GM12878 (cell line): ENCODE measurements around the gene HDHD2. TPM values are rescaled to one million over a fixed set of nuclear protein-coding genes. Genes with fewer than 3 reads are reported as not detected.

Experiments used
- ATAC-seq: fragments of 200-7000 bp; cut with Tn5 transposase; 3 replicates; pipeline ENCODE4 v1.9.1; 2020; ENCODE audit warnings: mild to moderate bottlenecking, moderate library complexity
- BruUV-seq: library from RNA; stranded (reverse); fragments of 400-500 nt; replicated peaks from 2 replicates; lab custom pipeline; 2021; lab: Mats Ljungman, UMichigan
- CTCF ChIA-PET: fragments of 300-600 bp; sonication (Branson Sonifier 250); formaldehyde crosslinking; extraction: SDS; loops from one replicate; lab custom pipeline; 2021; ENCODE audit warnings: inconsistent platforms; lab: Yijun Ruan, JAX
- POLR2A ChIA-PET: fragments of 350-600 bp; formaldehyde crosslinking; extraction: SDS; loops from one replicate; lab custom pipeline; 2021; ENCODE audit warnings: inconsistent platforms; lab: Charles Lee
- RAD21 ChIA-PET: fragments of 300-600 bp; sonication (Branson Sonifier 250); formaldehyde crosslinking; loops from one replicate; lab custom pipeline; 2023; ENCODE audit warnings: antibody characterized with exemption; ENCODE audit not compliant: unreplicated experiment; lab: Charles Lee
- SMC1A ChIA-PET: fragments of 300-600 bp; sonication (Branson Sonifier 250); formaldehyde crosslinking; loops from one replicate; lab custom pipeline; 2023; ENCODE audit not compliant: unreplicated experiment, uncharacterized antibody; lab: Charles Lee
- DNase-seq: peaks from one replicate; pipeline ENCODE4 v3.0.0-alpha.2; 2011; ENCODE audit warnings: low read depth, low spot score
- FAIRE-seq: peaks from 3 replicates; lab custom pipeline; 2011; peaks lifted over from hg19 to GRCh38; lab: Jason Lieb, UNC
- H2AFZ ChIP-seq: 2 replicates; pipeline ENCODE4 v1.6.0; 2011; ENCODE audit warnings: low read depth, low read length, control low read depth; ENCODE audit not compliant: control insufficient read depth
- H3K27ac ChIP-seq: 2 replicates; pipeline ENCODE4 v1.5.1; 2011; ENCODE audit warnings: control low read depth; ENCODE audit not compliant: control insufficient read depth, insufficient read depth
- H3K27me3 ChIP-seq, 2 experiments: replicated peaks in 1 of 2; 2 replicates each; pipeline versions ENCODE4 v1.6.0 to v1.6.1; 2011; ENCODE audit warnings: low read length in 1 of 2; ENCODE audit not compliant: control insufficient read depth in 2 of 2, insufficient read depth in 2 of 2
- H3K36me3 ChIP-seq, 2 experiments: 2 replicates each; pipeline ENCODE4 v1.5.1; 2011; ENCODE audit warnings: low read length in 1 of 2; ENCODE audit not compliant: control insufficient read depth in 2 of 2, insufficient read depth in 2 of 2
- H3K4me1 ChIP-seq: 2 replicates; pipeline ENCODE4 v1.6.1; 2011; ENCODE audit warnings: mild to moderate bottlenecking, low read length, moderate library complexity, mixed read lengths; ENCODE audit not compliant: control insufficient read depth, insufficient read depth
- H3K4me2 ChIP-seq: 2 replicates; pipeline ENCODE4 v1.6.0; 2011; ENCODE audit warnings: control low read depth; ENCODE audit not compliant: control insufficient read depth, insufficient read depth
- H3K4me3 ChIP-seq: fragments of 200-600 bp; sonication (generic); 2 replicates; pipeline ENCODE4 v1.5.1; 2016
- H3K79me2 ChIP-seq: 2 replicates; pipeline ENCODE4 v1.6.0; 2011; ENCODE audit warnings: low read length; ENCODE audit not compliant: control insufficient read depth, insufficient read depth
- H3K9ac ChIP-seq: 2 replicates; pipeline ENCODE4 v1.8.0; 2011; ENCODE audit warnings: low read length, control low read depth, mixed read lengths; ENCODE audit not compliant: control insufficient read depth, insufficient read depth
- H3K9me3 ChIP-seq: replicated peaks from 3 replicates; pipeline ENCODE4 v1.5.1; 2011; ENCODE audit warnings: mild to moderate bottlenecking, low read length; ENCODE audit not compliant: control insufficient read depth, insufficient read depth
- H4K20me1 ChIP-seq: 2 replicates; pipeline ENCODE4 v1.6.0; 2011; ENCODE audit not compliant: control insufficient read depth, insufficient read depth
- BACH1 ChIP-seq: fragments of 450-650 bp; IDR thresholded peaks from 2 replicates; pipeline ENCODE4 v1.6.1; 2017; ENCODE audit warnings: mild to moderate bottlenecking, borderline replicate concordance
- EED ChIP-seq: sonication (generic); IDR thresholded peaks from 2 replicates; pipeline ENCODE4 v1.6.1; 2016; ENCODE audit warnings: antibody characterized with exemption, low read depth
- ETV6 ChIP-seq, 2 experiments: fragments of 450-650 bp in 1 of 2; IDR thresholded peaks in 1 of 2; conservative IDR thresholded peaks in 1 of 2; 2 replicates each; pipeline ENCODE4 v1.6.1; 2014; ENCODE audit warnings: antibody characterized with exemption in 1 of 2, borderline replicate concordance in 1 of 2, low read depth in 1 of 2, mild to moderate bottlenecking in 1 of 2, moderate library complexity in 1 of 2
- EZH2 ChIP-seq: IDR thresholded peaks from 2 replicates; pipeline ENCODE4 v1.6.1; 2012; ENCODE audit warnings: low read depth, mild to moderate bottlenecking, control low read depth, inconsistent platforms, low read length, borderline replicate concordance; ENCODE audit not compliant: control insufficient read depth
- FOS ChIP-seq: IDR thresholded peaks from 3 replicates; pipeline ENCODE4 v1.6.1; 2011; ENCODE audit warnings: borderline replicate concordance; ENCODE audit not compliant: insufficient read length; ENCODE audit errors: extremely low read depth
- MTA3 ChIP-seq: IDR thresholded peaks from 2 replicates; pipeline ENCODE4 v1.6.1; 2012; ENCODE audit warnings: low read length, inconsistent platforms, borderline replicate concordance
- NR2F1 ChIP-seq: fragments of 450-650 bp; conservative IDR thresholded peaks from 2 replicates; pipeline ENCODE4 v1.6.1; 2017; ENCODE audit warnings: mild to moderate bottlenecking
- NRF1 ChIP-seq: conservative IDR thresholded peaks from 2 replicates; pipeline ENCODE4 v1.6.1; 2011; ENCODE audit warnings: mild to moderate bottlenecking, low read depth, low read length, improper control_type of control experiment
- SMARCA5 ChIP-seq: fragments of 450-650 bp; IDR thresholded peaks from 2 replicates; pipeline ENCODE4 v1.6.1; 2017; ENCODE audit warnings: mild to moderate bottlenecking
- SP1 ChIP-seq: IDR thresholded peaks from one replicate; pipeline ENCODE4 v1.6.1; 2011; ENCODE audit warnings: low read depth, low read length
- ZNF622 ChIP-seq: fragments of 450-650 bp; IDR thresholded peaks from 2 replicates; pipeline ENCODE4 v1.6.1; 2017; ENCODE audit warnings: mild to moderate bottlenecking, inconsistent platforms
- ZSCAN29 ChIP-seq: fragments of 450-650 bp; IDR thresholded peaks from 2 replicates; pipeline ENCODE4 v1.6.1; 2017; ENCODE audit warnings: mild to moderate bottlenecking, moderate library complexity
- WGBS: methylation state at CpG from one replicate; pipeline ENCODE4 v1.1.6; 2016; ENCODE audit warnings: low lambda C conversion rate; ENCODE audit not compliant: insufficient replicate concordance, insufficient coverage; ENCODE audit errors: missing lambda C conversion rate; 5-methylcytosine and 5-hydroxymethylcytosine counted together
- in situ Hi-C: fragments of 300-500 bp; cut with MboI; formaldehyde crosslinking; loops from 9 replicates; pipeline ENCODE4 v1.14.3; 2018; ENCODE audit warnings: mixed read lengths
- intact Hi-C: fragments of 100-400 bp; cut with micrococcal nuclease; formaldehyde crosslinking; loops from one replicate; pipeline ENCODE4 v1.14.2; 2022; ENCODE audit not compliant: unreplicated experiment
- polyA plus RNA-seq, 11 experiments: library from polyadenylated mRNA; depleted of rRNA in 4 of 11; unstranded in 6 of 11; stranded (reverse) in 5 of 11; fragments of >200 nt; fragmentation: Nextera tagmentation in 4 of 11; fragmentation: Illumina TruSeq in 1 of 11; extraction: Ambion mirVana in 4 of 11; extraction: Trizol in 1 of 11; gene quantifications; 1 replicate in 1 of 11; 2 replicates in 10 of 11; pipeline versions ENCODE4 v1.2.1 to v1.2.3, GENCODE V29; 2011 to 2016; ENCODE audit warnings: inconsistent platforms in 2 of 11, missing spikeins in 2 of 11, low read depth in 1 of 11
- total RNA-seq, 4 experiments: library from RNA; depleted of rRNA in 3 of 4; stranded (reverse); fragments of >200 nt in 3 of 4; fragmentation: Illumina TruSeq in 1 of 4; extraction: Trizol in 1 of 4; gene quantifications; 2 replicates each; pipeline versions ENCODE4 v1.2.1 to v1.2.3, GENCODE V29; 2013 to 2021
- TF ChIP-seq, protein P1 (sequence below): IDR thresholded peaks from 2 replicates; pipeline ENCODE4 v1.6.1; 2011; ENCODE audit warnings: mild to moderate bottlenecking, low read depth, low read length, moderate library complexity; ENCODE audit not compliant: insufficient replicate concordance
- TF ChIP-seq, protein P2 (sequence below): IDR thresholded peaks from 2 replicates; pipeline ENCODE4 v1.6.1; 2012; ENCODE audit warnings: low read depth, low read length, improper control_type of control experiment

Gene HDHD2
- total and polyA plus RNA-seq, 10 of the 15 experiments (the other 5 are each of a cell fraction or from before 2014, with no cell fraction given): 4.6 to 29.1 (median 17.7) TPM

DNA sequence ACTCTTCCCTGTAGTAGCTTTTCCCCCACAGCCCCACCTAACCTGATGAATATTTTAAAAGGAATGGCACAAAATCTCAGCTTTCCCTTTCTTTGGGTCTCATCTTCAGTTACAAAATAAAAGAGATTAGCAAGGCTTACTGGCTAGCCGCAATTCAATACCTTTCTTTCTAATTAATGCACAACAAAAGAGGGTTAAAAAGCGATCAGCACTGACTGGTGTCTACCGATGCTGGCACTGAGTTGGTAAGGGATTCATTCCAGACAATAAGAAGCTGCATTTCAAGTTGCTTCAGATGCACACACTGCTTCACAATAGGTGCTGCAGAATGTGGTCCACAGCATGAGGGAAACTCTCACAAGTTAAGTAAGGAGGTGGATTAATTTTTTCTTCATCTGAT, 41.9 kb downstream of the HDHD2 start:
- no peak for FAIRE-seq

More for the DNA sequence above, 41.9 kb downstream of the HDHD2 start:
- WGBS: 98% methylated on average over 3 of the region's 3 CpGs
- no peak overlapping the region for H2AFZ ChIP-seq
- RAD21 ChIA-PET: no interaction called here
- H3K4me1 ChIP-seq: no peaks in the 10 kb centered on the region
- BruUV-seq: no TSS peak
- no peaks in the 10 kb centered on the region for H3K9me3 ChIP-seq
- intact Hi-C loops: no loop called here
- TF ChIP-seq SMARCA5: no peak
- TF ChIP-seq NR2F1: no peak
- no peak for TF ChIP-seq ZNF622
- TF ChIP-seq SP1: no peak
- TF ChIP-seq ZSCAN29: no peak
- no peak for TF ChIP-seq MTA3
- no peak for TF ChIP-seq ETV6 (conservative IDR thresholded peaks at IDR 0.05 in 1 of 2, IDR thresholded peaks at IDR 0.05 in 1 of 2; ENCODE audit: borderline replicate concordance in 1 of 2, low read depth in 1 of 2)
- TF ChIP-seq, protein P1, sequence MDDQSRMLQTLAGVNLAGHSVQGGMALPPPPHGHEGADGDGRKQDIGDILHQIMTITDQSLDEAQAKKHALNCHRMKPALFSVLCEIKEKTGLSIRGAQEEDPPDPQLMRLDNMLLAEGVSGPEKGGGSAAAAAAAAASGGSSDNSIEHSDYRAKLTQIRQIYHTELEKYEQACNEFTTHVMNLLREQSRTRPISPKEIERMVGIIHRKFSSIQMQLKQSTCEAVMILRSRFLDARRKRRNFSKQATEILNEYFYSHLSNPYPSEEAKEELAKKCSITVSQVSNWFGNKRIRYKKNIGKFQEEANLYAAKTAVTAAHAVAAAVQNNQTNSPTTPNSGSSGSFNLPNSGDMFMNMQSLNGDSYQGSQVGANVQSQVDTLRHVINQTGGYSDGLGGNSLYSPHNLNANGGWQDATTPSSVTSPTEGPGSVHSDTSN: no peak
- no peak for TF ChIP-seq FOS
- TF ChIP-seq EZH2: no peak
- TF ChIP-seq, protein P2, sequence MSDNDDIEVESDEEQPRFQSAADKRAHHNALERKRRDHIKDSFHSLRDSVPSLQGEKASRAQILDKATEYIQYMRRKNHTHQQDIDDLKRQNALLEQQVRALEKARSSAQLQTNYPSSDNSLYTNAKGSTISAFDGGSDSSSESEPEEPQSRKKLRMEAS: no peak
- no peak for TF ChIP-seq BACH1
- TF ChIP-seq EED: no peak
- TF ChIP-seq NRF1: no peak
- H3K4me2 ChIP-seq: no peak overlapping the region
- H3K9ac ChIP-seq: no peak overlapping the region
- no peaks in the 10 kb centered on the region for H3K27me3 ChIP-seq
- SMC1A ChIA-PET: no interaction called here
- CTCF ChIA-PET: interaction anchor here (2.1 kb wide), 1 partner anchor 96 kb away, joined by 12 read pairs; no protein-coding TSS in a partner anchor
- no peaks in the 10 kb centered on the region for H4K20me1 ChIP-seq
- H3K36me3 ChIP-seq: peaks cover 0 to 2% of the 10 kb centered on the region in 2 experiments; a peak in 3 of 4 replicates
- ATAC-seq (no peak), DNase-seq (no peak)
- H3K79me2 ChIP-seq: no peaks in the 10 kb centered on the region
- POLR2A ChIA-PET: no interaction called here
- no peak overlapping the region for H3K27ac ChIP-seq
- no peak overlapping the region for H3K4me3 ChIP-seq
- in situ Hi-C loops: no loop called here
